NOMO-1 treated with dmso at 0.1 percent for 144 hours (cell line): ENCODE data around the gene PLIN5.

Experiments used
- DNase-seq: peaks from one replicate; lab custom pipeline; 2025; ENCODE audit not compliant: unreplicated experiment; lab: John Stamatoyannopoulos, UW

Gene PLIN5

DNA sequence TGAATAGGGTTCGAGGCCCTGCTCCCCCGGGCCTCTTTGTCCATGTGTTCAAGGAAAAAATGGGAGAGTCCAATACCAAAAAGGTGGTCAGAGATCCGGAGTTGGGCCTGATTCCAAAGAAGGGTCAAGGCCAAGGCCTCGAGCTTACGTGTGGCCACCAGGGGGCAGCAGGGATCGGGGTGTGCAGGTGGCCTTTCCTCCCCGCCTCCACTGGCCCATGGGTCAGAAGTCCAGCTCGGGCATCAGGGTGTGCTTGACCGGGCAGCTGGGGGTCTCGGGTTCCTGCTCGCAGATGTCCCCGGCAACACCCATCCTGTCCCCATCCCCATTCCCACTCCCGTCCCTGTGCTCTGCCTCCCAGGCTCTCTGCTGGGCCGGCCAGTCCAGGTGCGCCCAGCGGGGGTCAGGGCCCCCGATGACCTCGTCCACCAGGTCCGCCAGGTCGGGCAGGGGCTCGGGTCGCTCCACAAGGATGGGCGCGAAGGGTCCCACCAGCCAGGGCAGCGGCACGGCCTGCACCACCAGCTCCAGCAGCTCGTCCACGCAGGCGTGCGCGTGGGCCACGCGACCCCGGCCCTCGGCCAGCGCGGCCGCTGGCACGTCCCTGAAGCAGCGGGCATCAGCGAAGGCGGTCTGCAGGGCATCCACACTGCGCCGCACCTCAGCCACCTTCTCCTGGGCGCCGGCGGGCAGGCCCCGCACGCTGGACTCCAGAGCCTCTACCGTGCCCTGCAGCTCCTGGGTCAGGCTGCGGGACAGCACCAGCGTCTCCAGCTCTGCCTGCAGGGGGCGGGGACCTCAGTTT is 11.5 kb downstream of the PLIN5 start:
- DNase-seq, result peak; percentile 13

DNA sequence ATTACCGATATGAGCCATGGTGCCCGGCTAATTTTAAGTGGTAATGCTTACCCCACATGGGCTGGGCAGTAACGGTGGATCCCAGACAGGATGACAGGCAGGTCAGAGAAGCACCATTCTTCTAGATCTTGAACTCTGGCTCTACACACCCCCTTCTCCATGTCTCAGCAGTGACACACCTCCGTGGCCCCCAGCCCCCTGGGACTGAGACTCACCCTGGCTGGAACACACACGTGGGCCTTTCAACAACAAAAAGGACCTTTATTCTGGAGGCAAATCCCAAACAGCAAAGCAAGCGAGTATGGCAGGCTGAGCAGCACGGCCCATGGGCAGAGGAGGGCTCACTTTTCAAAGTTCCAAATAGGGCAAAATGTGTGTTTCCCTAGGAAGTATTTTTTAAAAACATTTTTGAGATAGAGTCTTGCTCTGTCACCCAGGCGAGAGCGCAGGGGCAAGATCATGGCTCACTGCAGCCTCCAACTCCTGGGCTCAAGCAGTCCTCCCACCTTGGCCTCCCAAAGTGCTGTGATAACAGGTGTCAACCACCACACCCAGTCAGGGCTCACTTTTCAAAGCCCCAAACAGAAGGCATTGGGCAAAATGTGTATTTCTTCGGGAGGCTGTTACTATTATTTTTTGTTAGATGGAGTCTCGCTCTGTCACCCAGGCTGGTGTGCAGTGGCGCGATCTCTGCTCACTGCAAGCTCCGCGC is 12.6 kb downstream of the PLIN5 start:
- no peak for DNase-seq

DNA sequence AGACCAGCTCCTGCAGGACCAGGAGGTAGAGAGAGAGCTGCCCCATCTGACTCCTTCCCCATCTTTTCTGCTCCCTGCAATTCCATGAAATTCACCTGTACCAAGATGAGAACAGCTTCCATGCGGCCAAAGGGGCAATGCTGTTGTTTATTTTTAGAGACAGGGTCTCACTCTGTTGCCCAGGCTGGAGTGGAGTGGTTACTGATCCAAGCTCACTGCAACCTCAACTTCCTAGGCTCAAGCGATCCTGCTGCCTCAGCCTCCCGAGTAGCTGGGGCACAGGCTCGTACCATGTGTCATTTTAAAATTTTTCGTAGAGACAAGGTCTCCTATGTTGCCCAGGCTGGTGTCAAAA is 13.2 kb downstream of the PLIN5 start:
- no peak for DNase-seq

DNA sequence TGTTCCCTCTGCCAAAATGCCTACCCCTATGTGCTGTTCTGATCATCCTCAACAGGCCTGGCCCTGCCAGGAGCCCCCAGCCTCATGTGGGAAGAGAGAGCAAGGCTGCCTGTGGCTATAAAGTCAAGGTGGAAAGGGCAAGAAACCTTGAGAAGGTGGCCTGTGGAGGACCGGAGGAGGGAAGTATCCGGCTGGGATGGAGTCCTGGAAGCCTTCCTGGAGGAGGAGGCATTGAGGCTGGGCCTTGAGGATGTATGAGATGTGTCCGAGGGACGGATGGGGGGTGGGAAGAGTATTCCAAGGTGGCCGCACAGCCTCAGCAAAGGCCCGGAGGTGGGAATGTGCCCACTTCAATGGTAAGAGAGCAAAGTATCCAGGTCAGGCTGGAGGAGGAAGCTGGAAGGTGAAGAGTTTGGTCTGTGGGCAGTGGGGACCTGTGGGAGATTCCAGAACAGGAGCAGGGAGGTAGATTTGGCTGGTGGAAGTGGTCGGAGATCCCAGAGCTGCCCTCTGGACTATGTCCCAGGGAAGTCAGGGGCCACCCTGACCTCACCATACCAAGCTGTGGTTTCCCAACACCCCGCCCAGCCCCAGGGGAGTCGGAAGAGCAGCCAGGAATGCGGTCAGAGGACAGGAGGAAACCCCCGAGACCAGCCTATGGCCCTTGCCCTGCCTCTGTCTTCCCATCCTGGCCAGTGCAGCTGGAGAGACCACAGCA is 13.7 kb downstream of the PLIN5 start:
- no peak for DNase-seq

DNA sequence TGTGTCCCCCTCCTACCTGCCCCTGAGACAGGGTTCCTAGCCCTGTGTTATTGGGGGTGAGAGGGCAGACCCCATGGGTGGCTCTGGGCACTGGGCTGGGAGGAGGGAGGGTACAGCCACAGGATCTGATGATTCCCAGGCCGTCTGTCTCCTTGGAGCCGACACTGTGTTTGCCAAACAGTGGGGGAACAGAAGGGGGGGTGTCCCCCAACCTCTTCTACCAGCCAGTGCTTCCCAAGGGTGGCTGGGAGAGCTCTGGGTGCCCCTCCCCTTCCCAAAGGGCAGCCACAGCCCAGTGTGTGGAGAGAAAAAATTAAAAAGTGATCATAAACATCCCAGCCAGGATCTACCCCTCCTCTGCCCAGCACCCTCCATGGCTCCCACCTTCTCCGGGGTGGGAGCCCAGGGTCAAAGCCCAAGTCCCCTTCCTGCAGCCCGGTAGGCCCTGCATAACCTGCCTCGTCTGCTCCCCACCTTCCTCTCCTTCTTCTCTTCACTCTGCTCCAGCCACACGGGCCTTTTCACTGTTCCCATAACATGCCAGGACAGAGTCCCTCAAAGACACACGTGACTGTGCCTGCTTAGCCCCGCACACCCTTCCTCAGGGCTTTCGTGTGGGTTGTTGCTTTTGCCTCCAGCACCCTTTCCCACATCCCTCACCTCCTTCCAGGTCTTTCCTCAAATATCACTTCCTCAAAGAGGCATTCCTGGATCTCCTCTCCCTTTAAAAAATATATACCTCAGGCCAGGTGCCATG is 15.3 kb downstream of the PLIN5 start:
- DNase-seq, result no peak

DNA sequence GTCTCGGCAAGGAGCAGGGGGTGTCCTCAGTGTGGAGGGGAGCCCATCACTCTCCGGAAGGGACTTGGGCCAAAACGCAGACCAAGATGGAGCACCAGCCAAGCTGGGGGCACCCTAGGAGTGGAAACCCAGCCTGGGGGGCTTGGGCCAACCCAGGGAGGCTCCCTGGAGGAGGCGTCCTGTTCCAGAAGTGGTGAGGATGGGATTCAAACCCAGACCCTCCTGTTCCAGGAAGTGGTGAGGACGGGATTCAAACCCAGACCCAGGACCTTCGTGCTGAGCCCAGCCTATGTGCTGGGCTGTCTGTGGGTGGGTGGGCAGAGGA is 15.9 kb downstream of the PLIN5 start:
- no peak for DNase-seq

DNA sequence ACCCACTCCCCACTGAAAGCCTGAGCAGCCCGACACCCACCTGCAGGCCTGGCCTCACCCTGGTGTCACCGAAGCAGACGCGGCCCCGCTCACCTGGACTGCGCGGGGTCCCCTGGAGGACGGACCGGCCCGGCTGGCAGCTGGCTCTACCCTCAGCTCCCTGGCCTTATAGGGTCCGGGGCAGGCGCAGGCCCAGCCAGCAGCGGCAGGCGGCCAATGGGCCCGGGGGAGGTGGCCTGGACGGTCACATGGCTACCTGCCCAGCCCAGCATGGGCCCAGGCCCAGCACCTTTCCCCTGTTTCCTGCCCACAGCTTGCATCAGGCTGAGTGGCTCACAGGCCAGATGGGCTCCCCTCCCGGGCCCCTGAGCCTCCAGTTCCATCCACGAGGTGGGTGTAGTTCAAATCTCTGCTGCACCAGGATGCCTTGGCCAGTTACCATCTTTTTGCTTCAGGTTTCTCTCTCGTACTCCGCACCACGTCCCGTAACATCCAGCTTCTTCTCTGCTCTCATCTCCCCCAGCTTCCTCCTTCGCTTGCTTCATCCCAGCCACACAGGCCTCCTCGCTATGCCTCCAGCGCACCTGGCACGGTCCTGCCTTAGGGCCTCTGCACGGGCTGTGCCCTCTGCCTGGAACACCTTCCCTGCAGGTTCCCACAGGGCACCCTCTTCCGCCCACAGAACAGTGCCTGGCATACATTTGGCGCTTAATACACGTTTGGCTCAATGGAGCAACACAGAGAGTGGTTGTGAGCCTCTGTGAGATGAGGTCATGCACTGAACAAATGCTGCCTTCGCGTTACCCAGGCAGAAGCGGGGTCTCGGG is 16.5 kb downstream of the PLIN5 start, which contains the start of gene PLIN4:
PLIN4 (minus strand) TSS at position 142 of the 827 bp plus-strand sequence. CDS start 214 bp downstream, outside the sequence.
- no peak for DNase-seq

DNA sequence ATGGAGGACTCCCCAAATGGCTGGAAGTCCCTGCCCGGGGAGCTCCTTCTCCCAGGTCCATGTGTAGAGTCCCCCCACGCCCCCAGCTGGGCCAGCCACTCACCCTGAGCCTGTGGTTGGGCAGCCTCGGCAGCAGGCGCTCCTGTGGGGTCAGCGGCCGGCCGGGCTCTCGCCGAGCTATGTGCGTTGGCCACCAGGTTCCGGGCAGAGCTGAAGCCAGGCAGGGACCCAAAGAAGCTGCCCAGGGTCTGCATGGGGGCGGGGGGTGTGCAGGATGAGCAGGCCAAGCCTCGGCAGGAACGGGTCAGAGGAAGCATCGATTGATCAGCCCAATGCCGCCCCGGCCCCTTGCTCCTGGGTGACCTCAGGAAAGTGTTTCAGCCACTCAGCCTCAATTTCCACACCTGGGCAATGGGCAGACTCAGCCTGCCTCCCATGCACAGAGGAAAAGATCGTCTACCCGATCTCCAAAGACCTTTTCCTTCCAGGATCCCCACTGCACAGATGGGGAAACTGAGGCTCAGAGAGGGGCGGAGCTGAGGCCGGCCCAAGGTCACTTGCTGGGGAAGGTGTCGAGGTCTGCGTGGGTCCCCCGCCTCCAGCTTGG is 17.5 kb downstream of the PLIN5 start:
- DNase-seq, result no peak

DNA sequence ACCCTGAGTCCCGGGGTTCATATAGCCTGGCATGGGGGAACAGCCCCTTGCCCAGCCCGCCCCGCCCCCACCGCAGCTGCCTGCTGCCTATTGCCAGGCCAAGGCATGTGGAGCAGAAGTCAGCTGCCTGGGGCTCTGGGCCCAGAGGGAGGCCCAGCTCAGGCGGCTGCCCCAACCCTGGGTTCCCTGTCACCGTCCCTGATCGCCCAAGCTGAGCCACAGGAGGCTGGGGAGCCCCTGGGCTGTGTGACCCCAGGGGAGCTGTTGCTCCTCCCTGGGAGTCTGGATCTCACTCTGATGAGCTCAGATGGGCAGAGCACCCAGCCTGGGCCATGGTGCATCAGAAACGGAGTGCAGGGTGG is 18.1 kb downstream of the PLIN5 start:
- DNase-seq, result no peak

DNA sequence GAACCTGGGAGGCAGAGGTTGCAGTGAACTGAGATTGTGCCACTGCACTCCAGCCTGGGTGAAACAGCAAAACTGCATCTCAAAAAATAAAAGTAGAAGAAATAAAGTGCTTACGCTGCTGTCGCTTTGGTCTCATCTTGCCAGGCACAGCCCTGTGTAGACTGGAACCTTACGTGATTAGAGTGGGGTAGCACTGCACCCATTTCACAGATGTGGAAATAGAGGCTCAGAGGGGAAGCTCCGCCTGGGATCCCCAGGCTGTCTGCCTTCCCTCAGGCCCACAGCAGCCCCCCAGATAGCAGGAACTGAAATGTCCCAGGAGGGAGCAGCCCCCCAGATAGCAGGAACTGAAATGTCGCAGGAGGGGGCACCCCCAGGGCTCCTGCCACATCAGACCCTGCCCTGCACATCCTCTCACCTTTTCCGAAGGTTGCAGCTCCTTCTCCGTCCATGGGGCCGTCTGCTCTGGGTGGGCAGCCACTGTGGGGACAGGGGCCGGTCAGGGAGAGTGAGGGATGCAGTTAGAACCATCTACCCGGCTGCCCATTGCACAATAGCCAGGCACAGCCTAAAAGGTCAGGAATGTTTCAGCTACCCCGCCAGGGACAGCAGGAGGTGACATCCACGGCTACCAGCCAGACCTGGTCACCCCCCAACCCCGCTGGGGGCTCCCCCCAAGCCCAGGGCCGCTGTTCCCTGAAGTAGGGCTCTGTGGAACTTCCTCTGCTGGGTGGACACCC is 18.7 kb downstream of the PLIN5 start:
- no peak for DNase-seq

DNA sequence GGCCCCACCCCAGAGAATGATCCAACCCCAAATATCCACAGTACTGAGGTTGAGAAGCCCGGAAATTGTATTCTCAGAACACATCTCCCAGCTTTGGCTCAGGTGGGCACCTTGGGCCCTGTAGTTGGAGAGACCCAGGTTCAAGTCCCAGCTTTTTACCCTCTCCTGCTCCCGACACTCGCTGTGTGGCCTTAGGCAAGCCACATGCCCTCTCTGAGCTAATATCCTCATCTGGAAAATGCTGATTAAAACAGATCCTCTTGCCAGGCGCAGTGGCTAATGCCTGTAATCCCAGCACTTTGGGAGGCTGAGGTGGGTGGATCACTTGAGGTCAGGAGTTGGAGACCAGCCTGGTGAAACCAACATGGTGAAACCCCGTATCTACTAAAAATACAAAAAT is 19.3 kb downstream of the PLIN5 start:
- no peak for DNase-seq

DNA sequence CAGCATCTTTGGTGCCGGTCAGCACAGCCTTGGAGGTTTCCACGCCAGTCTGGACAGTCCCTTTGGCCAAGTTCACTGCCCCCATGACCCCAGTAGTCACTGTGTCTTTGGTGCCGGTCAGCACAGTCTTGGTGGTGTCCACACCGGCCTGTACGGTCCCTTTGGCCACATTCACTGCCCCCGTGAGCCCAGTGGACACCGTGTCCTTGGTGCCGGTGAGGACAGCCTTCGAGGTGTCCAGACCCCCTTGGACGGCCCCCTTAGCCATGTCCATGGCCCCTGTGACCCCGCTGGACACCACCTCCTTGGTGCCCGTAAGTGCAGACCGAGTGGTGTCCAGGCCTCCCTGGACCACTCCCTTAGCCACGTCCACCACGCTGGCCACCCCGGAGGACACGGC is 21.8 kb downstream of the PLIN5 start:
- no peak for DNase-seq

DNA sequence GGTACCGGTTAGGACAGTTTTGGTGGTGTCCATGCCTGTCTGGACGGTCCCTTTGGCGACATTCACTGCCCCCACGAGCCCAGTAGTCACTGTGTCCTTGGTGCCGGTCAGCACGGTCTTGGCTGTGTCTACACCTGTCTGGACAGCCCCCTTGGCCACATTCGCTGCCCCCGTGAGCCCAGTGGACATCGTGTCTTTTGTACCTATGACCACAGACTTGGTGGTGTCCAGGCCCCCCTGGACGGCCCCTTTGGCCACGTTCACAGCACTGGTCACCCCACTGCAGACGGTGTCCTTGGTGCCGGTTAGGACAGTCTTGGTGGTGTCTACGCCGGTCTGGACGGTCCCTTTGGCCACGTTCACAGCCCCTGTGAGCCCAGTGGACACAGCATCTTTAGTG is 23.0 kb downstream of the PLIN5 start:
- no peak for DNase-seq

DNA sequence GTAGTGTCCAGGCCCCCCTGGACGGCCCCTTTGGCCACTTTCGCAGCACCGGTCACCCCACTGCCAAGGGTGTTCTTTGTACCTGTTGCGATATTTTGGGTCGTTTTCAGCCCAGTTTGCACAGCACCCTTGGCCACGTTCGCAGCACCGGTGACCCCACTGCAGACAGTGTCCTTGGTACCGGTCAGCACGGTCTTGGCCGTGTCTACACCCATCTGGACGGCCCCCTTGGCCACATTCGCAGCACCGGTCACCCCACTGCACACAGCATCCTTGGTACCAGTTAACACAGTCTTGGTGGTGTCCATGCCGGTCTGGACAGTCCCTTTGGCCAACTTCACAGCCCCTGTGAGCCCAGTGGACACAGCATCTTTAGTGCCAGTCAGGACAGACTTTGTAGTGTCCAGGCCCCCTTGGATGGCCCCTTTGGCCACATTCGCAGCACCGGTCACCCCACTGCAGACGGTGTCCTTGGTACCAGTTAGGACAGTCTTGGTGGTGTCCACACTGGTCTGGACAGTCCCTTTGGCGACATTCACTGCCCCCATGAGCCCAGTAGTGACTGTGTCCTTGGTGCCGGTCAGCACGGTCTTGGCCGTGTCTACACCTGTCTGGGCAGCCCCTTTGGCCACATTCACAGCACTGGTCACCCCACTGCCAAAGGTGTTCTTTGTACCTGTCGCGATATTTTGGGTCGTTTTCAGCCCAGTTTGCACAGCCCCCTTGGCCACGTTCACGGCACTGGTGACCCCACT is 23.5 kb downstream of the PLIN5 start:
- no peak for DNase-seq

DNA sequence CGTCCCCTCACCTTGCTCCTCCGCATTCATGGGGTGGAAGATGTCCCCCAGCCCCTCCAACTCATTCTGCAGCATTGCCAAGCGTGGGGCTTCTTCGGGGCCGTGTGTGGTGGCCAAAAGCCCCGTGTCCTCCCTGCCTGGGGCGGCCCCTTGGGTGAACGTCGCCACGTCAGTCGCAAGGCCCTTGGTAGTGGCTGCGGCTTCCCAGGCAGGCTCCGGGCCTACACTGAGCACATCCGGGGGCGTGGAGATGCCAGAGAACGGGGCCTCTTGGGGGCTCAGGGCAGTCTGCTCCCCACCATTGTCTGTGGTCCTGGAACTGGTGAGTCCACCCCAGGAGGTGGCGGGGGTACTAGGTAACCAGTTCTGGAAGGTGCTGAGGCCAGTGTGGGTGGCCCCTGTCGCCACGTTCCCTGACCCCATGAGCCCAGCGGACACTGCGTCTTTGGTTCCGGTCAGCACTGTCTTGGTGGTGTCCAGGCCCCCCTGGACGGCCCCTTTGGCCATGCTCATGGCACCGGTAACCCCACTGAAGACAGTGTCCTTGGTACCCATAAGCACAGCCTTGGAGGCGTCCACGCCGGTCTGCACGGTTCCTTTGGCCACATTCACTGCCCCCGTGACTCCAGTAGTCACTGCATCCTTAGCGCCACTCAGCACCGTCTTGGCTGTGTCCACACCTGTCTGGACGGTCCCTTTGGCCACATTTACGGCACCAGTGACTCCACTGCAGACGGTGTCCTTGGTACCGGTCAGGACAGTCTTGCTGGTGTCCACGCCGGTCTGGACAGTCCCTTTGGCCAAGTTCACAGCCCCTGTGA is 24.4 kb downstream of the PLIN5 start:
- DNase-seq, result no peak

DNA sequence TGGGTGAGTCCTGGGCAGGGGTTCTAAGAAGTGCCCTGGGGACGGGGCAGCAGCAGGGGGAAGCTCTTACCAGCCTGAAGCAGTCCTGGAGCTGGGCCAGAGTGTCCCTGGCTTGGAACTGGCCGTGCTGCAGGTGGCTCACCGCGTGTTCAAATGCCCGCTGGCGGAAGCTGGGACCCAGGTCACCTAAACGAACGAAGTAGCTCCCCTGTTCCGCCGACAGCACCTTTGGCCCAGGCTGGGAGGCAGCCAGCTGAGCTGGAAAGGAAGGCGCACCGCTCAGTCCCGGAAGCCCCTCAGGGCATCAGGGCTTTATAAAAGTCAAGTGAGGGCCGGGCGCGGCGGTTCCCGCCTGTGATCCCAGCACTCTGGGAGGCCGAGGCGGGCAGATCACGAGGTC is 26.3 kb downstream of the PLIN5 start:
- no peak for DNase-seq

DNA sequence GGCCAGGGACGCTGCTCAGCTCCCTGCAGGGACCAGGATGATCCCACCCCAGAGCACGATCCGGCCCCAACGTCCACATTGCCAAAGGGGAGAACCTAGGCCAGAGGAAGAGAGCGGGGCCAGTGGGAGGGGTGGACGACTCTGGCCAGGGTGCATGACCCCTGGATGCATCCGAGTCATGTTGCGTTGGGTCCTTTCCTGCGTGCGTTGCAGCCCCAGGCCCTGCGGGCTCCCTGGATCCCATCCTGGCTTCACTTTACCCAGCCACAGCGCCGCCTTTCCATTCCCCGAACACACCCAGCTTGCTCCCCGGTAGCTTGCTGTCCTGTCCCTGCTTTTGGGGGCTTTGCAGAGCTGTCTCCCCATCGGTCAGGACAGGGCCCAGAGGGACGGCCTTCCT is 27.2 kb downstream of the PLIN5 start:
- DNase-seq, result no peak

DNA sequence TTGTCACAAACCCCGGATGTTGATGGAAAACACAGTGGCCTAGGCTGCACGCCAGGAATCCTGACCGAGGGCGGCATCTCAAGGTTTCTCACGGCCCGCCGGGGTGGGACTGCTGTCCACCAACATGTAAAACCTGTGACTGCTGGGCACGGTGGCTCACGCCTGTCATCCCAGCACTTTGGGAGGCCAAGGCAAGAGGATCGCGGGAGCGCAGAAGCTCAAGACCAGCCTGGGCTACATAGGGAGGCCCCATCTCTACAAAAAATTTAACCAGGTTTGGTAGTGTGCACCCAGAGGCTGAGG is 27.9 kb downstream of the PLIN5 start:
- no peak for DNase-seq
